ENCODE measurements around the gene UBE2D2. TPM values are rescaled to one million over a fixed set of nuclear protein-coding genes. Genes with fewer than 3 reads are reported as not detected.

UBE2D2 gene
- total RNA-seq, 2 experiments from 2014 or later = 262 to 289 TPM

DNA sequence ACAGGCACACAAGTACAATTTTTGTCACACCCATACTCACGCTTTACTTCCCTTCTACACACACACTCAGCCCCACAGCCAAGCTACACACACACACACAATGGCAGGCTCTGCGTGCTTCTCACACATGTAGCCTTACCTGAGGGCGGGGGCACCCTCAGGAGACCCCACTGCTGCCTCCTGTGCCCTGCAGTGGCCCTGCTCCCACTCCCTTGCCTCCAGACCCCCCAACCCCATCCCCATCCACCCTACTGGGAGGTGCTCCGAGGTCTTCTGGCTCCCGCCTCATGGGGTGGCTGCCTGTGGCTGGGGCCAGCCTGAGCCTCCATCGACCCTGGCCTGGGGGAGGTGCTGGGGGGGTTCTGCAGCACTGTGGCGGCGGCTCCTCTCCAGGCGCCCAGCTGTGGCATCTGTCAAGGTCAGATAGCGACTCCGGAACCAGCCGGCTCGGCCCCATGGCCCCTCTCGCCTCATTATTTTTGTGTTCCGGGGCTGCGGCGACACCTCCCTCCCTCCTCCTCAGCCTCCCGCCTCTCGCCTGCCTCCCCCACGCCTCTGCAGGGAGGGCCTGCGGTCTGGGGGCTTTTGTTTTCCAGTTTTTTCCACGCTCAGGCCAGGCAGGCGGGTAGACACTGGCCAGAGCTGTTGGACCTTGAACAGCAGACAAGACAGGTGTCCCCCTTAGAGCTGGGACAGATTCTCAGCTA, 108.7 kb downstream of the UBE2D2 start:
- ATAC-seq (no peak), DNase-seq (peak; percentile 36)
- CTCF ChIA-PET = interaction anchor here (1.0 to 1.5 kb wide), 4 partner anchors 31 to 242 kb away, joined by 3 to 7 read pairs (median 4); no protein-coding TSS in a partner anchor
- Mint-ChIP-seq H3K4me3 (peak overlapping the region; percentile 62), H3K27ac (peak overlapping the region; percentile 43), H3K36me3 (ENCODE audit: low read depth) (no peaks in the 10 kb centered on the region), H3K4me1 (peaks cover 27% of the 10 kb centered on the region), H3K9me3 (ENCODE audit: low read depth) (no peaks in the 10 kb centered on the region), H3K27me3 (peaks cover 8% of the 10 kb centered on the region)
- POLR2A ChIA-PET = interaction anchor here (0.6 kb wide), 1 partner anchor 87 kb away, joined by 3 read pairs; no protein-coding TSS in a partner anchor
- intact Hi-C loops (cut with DNase I, micrococcal nuclease) = loop anchor here in 1 of 2 experiments (1.0 kb wide), 1 partner anchor 37 kb away; no protein-coding TSS in a partner anchor

DNA sequence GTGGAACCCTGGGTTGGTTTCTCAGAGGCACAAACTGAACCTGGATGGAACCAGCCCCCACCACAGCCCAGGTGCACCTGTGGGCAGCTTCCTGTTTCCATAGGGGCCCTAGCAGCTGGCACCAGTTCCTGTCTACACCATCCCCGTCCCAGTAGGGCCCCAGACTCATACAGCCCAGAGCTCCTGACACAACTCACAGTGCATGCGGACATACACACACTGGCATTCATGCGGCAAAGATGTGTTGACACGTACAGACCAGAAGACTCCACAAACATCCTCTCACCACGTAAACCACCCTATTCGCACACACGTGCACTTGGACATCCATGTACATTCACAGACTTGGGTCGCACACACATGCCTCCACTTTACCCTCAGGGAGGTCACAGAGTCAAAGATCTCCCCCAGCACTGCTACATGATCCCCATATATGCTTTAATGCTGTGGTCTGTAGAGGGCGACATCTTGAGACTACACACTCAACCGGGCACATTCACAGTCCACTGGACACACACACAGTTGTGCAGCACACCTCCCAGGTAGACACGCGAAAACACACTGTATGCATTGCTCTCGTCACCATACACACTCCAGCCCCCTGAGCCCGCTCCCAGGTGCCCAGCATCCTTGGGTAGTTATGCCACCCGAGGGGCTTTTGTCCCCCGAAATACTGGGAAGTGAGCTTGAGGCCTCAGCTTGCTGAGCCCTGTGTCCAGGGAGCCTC, 109.4 kb downstream of the UBE2D2 start:
- peak; percentile 61 for ATAC-seq
- no peak overlapping the region for H3K4me3 Mint-ChIP-seq
- DNase-seq = peak; percentile 59
- peaks cover 27% of the 10 kb centered on the region for H3K4me1 Mint-ChIP-seq
- intact Hi-C loops (cut with DNase I, micrococcal nuclease) = loop anchor here in 1 of 2 experiments (1.0 kb wide), 1 partner anchor 37 kb away; no protein-coding TSS in a partner anchor
- ChIA-PET CTCF (interaction anchor here (1.0 to 1.5 kb wide), 4 partner anchors 30 to 242 kb away, joined by 3 to 7 read pairs (median 4); no protein-coding TSS in a partner anchor), POLR2A (interaction anchor here (0.6 to 0.8 kb wide), 2 partner anchors 40 to 88 kb away, joined by 3 to 6 read pairs; no protein-coding TSS in a partner anchor)
- H3K9me3 Mint-ChIP-seq (ENCODE audit: low read depth) = no peaks in the 10 kb centered on the region
- H3K27ac Mint-ChIP-seq = peak overlapping the region; percentile 43
- peaks cover 8% of the 10 kb centered on the region for H3K27me3 Mint-ChIP-seq
- no peaks in the 10 kb centered on the region for H3K36me3 Mint-ChIP-seq (ENCODE audit: low read depth)

DNA sequence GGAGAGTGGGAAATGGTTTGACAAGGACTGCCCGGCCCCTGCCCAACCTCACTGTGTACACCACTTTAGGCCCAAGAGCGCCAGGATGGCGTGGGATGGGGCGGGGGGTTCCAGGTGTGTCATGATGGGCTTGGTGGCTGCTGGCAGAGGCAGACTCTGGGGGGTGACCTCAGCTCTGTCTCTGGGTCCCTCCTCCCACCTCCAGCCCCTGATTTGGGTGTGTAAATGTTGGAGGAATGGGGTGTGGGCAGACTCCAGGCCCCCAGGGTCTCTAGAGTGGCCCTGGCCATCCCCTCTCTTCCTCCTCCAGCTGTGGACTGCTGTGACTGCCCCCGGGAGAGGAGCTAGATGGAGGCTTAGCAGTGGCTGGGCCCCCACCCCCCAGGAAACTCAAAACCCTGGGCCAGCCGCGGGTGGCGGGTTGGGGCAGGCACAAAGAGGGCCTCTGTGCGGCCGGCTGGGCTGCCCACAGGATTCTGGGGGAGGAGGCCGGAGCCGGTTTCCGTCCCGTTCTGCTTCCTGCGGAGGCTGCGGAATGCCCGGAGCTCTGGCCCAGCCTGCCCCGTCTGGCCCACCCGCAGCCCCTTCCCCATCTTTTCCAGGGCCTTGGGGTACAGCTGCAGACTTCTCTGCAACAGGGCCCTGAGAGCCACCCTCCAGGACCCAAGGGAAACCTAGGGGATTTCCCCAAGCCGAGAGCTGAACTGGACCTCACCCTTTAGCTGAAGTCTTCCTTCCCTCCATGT, 110.1 kb downstream of the UBE2D2 start:
- DNase-seq (no peak), ATAC-seq (no peak)
- CTCF ChIA-PET = interaction anchor here (1.3 kb wide), 1 partner anchor 30 kb away, joined by 3 read pairs; no protein-coding TSS in a partner anchor
- Mint-ChIP-seq H3K27me3 (peaks cover 8% of the 10 kb centered on the region), H3K9me3 (ENCODE audit: low read depth) (no peaks in the 10 kb centered on the region), H3K27ac (no peak overlapping the region), H3K4me1 (peaks cover 27% of the 10 kb centered on the region), H3K36me3 (ENCODE audit: low read depth) (no peaks in the 10 kb centered on the region), H3K4me3 (no peak overlapping the region)
- intact Hi-C loops (cut with DNase I, micrococcal nuclease) = no loop called here
- POLR2A ChIA-PET = interaction anchor here (0.6 to 0.8 kb wide), 2 partner anchors 40 to 1458 kb away, joined by 3 to 6 read pairs; partner anchors contain the start of gene CDC23

DNA sequence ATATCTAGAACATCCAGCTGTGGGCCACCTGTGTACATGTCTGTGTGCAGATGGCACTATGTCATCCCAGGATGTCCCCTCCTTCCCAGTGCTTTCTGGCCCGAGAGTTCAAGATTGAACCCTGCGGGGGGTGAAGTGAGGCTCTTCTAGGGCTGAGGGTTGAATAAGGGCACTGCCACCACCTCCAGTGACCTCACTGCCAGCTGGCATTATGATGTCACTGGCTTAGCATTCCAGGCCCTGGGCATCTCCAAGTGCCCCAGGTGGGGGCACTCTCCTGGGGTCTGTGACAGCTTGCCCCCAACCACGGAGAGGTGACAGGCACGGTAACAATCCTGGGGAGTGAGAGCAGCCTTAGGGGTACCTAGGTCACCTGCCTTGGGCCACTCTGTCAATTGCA, 114.1 kb downstream of the UBE2D2 start:
- no peaks in the 10 kb centered on the region for H3K36me3 Mint-ChIP-seq (ENCODE audit: low read depth)
- DNase-seq (no peak), ATAC-seq (no peak)
- POLR2A ChIA-PET = no interaction called here
- intact Hi-C loops (cut with DNase I, micrococcal nuclease) = no loop called here
- no peaks in the 10 kb centered on the region for H3K9me3 Mint-ChIP-seq (ENCODE audit: low read depth)
- no peak overlapping the region for H3K4me3 Mint-ChIP-seq
- peaks cover 4% of the 10 kb centered on the region for H3K4me1 Mint-ChIP-seq
- CTCF ChIA-PET = interaction anchor here (1.1 kb wide), 1 partner anchor 42 kb away, joined by 3 read pairs; no protein-coding TSS in a partner anchor
- H3K27me3 Mint-ChIP-seq = peaks cover 2% of the 10 kb centered on the region
- no peak overlapping the region for H3K27ac Mint-ChIP-seq

GRCh38 chr5:139675825-139676224, 114.7 kb downstream of the UBE2D2 start:
- H3K4me3 Mint-ChIP-seq = no peak overlapping the region
- ChIA-PET CTCF (interaction anchor here (1.1 kb wide), 1 partner anchor 42 kb away, joined by 3 read pairs; no protein-coding TSS in a partner anchor), POLR2A (interaction anchor here (0.6 kb wide), 1 partner anchor 22 kb away, joined by 3 read pairs; no protein-coding TSS in a partner anchor)
- intact Hi-C loops (cut with DNase I, micrococcal nuclease) = no loop called here
- H3K4me1 Mint-ChIP-seq = no peaks in the 10 kb centered on the region
- H3K36me3 Mint-ChIP-seq (ENCODE audit: low read depth) = no peaks in the 10 kb centered on the region
- no peaks in the 10 kb centered on the region for H3K9me3 Mint-ChIP-seq (ENCODE audit: low read depth)
- DNase-seq (no peak), ATAC-seq (no peak)
- H3K27me3 Mint-ChIP-seq = no peaks in the 10 kb centered on the region
- H3K27ac Mint-ChIP-seq = no peak overlapping the region

DNA sequence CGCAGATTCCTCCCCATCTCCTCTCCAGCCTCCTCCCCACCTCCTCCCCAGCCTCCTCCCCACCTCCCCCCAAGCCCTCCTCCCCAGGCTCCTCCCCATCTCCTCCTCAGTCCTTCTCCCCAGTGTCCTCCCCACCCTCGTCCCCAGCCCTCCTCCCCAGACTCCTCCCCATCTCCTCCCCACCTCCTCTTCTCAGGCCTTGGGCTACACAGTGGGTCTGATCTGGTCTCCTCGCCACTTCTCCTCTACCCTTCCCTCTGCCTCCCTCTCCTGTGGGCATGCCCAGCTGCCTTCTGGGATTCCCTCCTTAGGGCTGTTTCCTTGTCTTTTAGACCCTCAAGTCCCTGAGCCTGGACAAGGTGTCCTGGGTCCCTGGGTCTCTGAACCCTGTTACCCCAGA, 115.3 kb downstream of the UBE2D2 start:
- no peak for ATAC-seq
- Mint-ChIP-seq H3K9me3 (ENCODE audit: low read depth) (no peaks in the 10 kb centered on the region), H3K4me1 (no peaks in the 10 kb centered on the region), H3K36me3 (ENCODE audit: low read depth) (no peaks in the 10 kb centered on the region), H3K4me3 (no peak overlapping the region), H3K27ac (no peak overlapping the region), H3K27me3 (no peaks in the 10 kb centered on the region)
- no peak for DNase-seq
- intact Hi-C loops (cut with DNase I, micrococcal nuclease) = no loop called here
- ChIA-PET CTCF (no interaction called here), POLR2A (interaction anchor here (0.6 kb wide), 2 partner anchors 8 to 21 kb away, joined by 3 read pairs; no protein-coding TSS in a partner anchor)

- H3K27me3 Mint-ChIP-seq = no peaks in the 10 kb centered on the region
- ChIA-PET CTCF (interaction anchor here (0.8 kb wide), 1 partner anchor 195 kb away, joined by 3 read pairs; no protein-coding TSS in a partner anchor), POLR2A (interaction anchor here (0.6 kb wide), 1 partner anchor 8 kb away, joined by 3 read pairs; no protein-coding TSS in a partner anchor)
- intact Hi-C loops (cut with DNase I, micrococcal nuclease) = no loop called here
- H3K9me3 Mint-ChIP-seq (ENCODE audit: low read depth) = no peaks in the 10 kb centered on the region
- no peak overlapping the region for H3K27ac Mint-ChIP-seq
- ATAC-seq (no peak), DNase-seq (no peak)
- no peaks in the 10 kb centered on the region for H3K4me1 Mint-ChIP-seq
- no peaks in the 10 kb centered on the region for H3K36me3 Mint-ChIP-seq (ENCODE audit: low read depth)
- H3K4me3 Mint-ChIP-seq = no peak overlapping the region
Measured at GRCh38 chr5:139676951-139677735, 116.0 kb downstream of the UBE2D2 start.

Other genes starting within 250 kb of the UBE2D2 start
- 100 to 1,000 TPM; 101 to 126 TPM for gene PAIP2, start 219.5 kb upstream of the UBE2D2 start, total RNA-seq
- under 1 TPM; 0.43 to 0.53 TPM for gene SLC23A1, start 178.0 kb upstream of the UBE2D2 start, total RNA-seq
- gene MZB1, start 171.4 kb upstream of the UBE2D2 start, total RNA-seq = 1 to 10 TPM; 7.8 to 9.8 TPM
- gene PROB1, start 166.2 kb upstream of the UBE2D2 start, total RNA-seq = 1 to 10 TPM; 3.2 TPM
- gene SPATA24, start 157.2 kb upstream of the UBE2D2 start, total RNA-seq = 1 to 10 TPM; 4.6 to 5.9 TPM
- gene DNAJC18, start 121.8 kb upstream of the UBE2D2 start, total RNA-seq = 10 to 100 TPM; 33.1 to 35.6 TPM
- 1 to 10 TPM in 1 of 2 experiments, under 1 TPM in 1; 0.83 to 2.6 TPM for gene ECSCR, start 98.6 kb upstream of the UBE2D2 start, total RNA-seq
- under 1 TPM; 0.46 to 0.50 TPM for gene SMIM33, start 90.3 kb upstream of the UBE2D2 start, total RNA-seq
- 100 to 1,000 TPM; 178 to 183 TPM for gene STING1, start 78.6 kb upstream of the UBE2D2 start, total RNA-seq
- gene CXXC5, start 87.0 kb downstream of the UBE2D2 start, total RNA-seq = 1 to 10 TPM in 1 of 2 experiments, under 1 TPM in 1; 0.82 to 1.1 TPM
- not detected for gene PSD2, start 234.5 kb downstream of the UBE2D2 start, total RNA-seq